RWPE1 (cell line): ENCODE results near the gene FXYD5.

Experiments used
- CTCF ChIA-PET: fragments of 350-600 bp; sonication (Branson Sonifier 250); formaldehyde crosslinking; extraction: SDS; loops from one replicate; lab custom pipeline; 2021; lab: Yijun Ruan, JAX
- POLR2A ChIA-PET: fragments of 400-600 bp; formaldehyde crosslinking; extraction: SDS; loops from one replicate; lab custom pipeline; 2020; ENCODE audit warnings: antibody characterized with exemption; ENCODE audit not compliant: low non-redundant PET; lab: Yijun Ruan, JAX
- DNase-seq: peaks from one replicate; pipeline ENCODE4 v3.0.0; 2012; ENCODE audit warnings: low spot score
- H3K27ac ChIP-seq: fragments of 450-650 bp; 2 replicates; pipeline ENCODE4 v1.5.1; 2017
- CTCF ChIP-seq: fragments of 450-650 bp; conservative IDR thresholded peaks from 2 replicates; pipeline ENCODE4 v1.5.1; 2017; ENCODE audit warnings: low read depth, mild to moderate bottlenecking

FXYD5 gene

GRCh38 chr19:35202722-35203688 lies 48.5 kb downstream of the FXYD5 start:
- ChIA-PET CTCF (no interaction called here), POLR2A (no interaction called here)
- no peak for DNase-seq
- H3K27ac ChIP-seq: no peak overlapping the region
- TF ChIP-seq CTCF: no peak

- ChIA-PET CTCF (interaction anchor here (0.6 kb wide), 1 partner anchor 55 kb away, joined by 3 read pairs; no protein-coding TSS in a partner anchor), POLR2A (no interaction called here)
- no peak for DNase-seq
- no peak overlapping the region for H3K27ac ChIP-seq
- TF ChIP-seq CTCF: no peak
Observed at GRCh38 chr19:35204799-35205732, 50.5 kb downstream of the FXYD5 start.

- no peak for DNase-seq
- ChIA-PET POLR2A (no interaction called here), CTCF (interaction anchor here (0.6 kb wide), 1 partner anchor 56 kb away, joined by 3 read pairs; no protein-coding TSS in a partner anchor)
- no peak overlapping the region for H3K27ac ChIP-seq
- no peak for TF ChIP-seq CTCF
Observed at GRCh38 chr19:35205733-35206323, 51.3 kb downstream of the FXYD5 start.

- no peak overlapping the region for H3K27ac ChIP-seq
- POLR2A ChIA-PET: no interaction called here
- CTCF ChIA-PET: no interaction called here
- no peak for TF ChIP-seq CTCF
- no peak for DNase-seq
Observed at GRCh38 chr19:35206379-35206778, 51.8 kb downstream of the FXYD5 start.

- ChIA-PET CTCF (no interaction called here), POLR2A (no interaction called here)
- H3K27ac ChIP-seq: no peak overlapping the region
- no peak for DNase-seq
- no peak for TF ChIP-seq CTCF
Observed at GRCh38 chr19:35206855-35207254, 52.3 kb downstream of the FXYD5 start.
